GM23338 (cell line): Measurements from ENCODE around the gene SGPP1. TPM values are rescaled to one million over a fixed set of nuclear protein-coding genes. Genes with fewer than 3 reads are reported as not detected.

ENCODE experiments used
- ATAC-seq: fragments of 200-7000 bp; cut with Tn5 transposase; 3 replicates; pipeline ENCODE4 v1.9.1; 2020
- DNase-seq: peaks from one replicate; pipeline ENCODE4 v3.0.0-alpha.2; 2015; ENCODE audit warnings: low spot score
- H2AFZ ChIP-seq: fragments of 200-600 bp; sonication (generic); 2 replicates; pipeline ENCODE4 v1.8.0; 2016; ENCODE audit warnings: antibody characterized with exemption, mild to moderate bottlenecking, moderate library complexity
- H3F3A ChIP-seq: fragments of 200-600 bp; sonication (generic); replicated peaks from 2 replicates; pipeline ENCODE4 v1.8.0; 2017; ENCODE audit warnings: antibody characterized with exemption, mixed run types, low read depth
- H3K27ac ChIP-seq: fragments of 200-600 bp; sonication (generic); 2 replicates; pipeline ENCODE4 v1.6.1; 2016; ENCODE audit warnings: low read depth
- H3K27me3 ChIP-seq: fragments of 200-600 bp; sonication (generic); 2 replicates; pipeline ENCODE4 v1.8.0; 2016; ENCODE audit warnings: mild to moderate bottlenecking, mixed run types, moderate library complexity; ENCODE audit not compliant: insufficient read depth
- H3K36me3 ChIP-seq: fragments of 200-600 bp; sonication (generic); 2 replicates; pipeline ENCODE4 v1.8.0; 2016; ENCODE audit warnings: mild to moderate bottlenecking; ENCODE audit not compliant: insufficient read depth
- H3K4me1 ChIP-seq: fragments of 200-600 bp; sonication (generic); 2 replicates; pipeline ENCODE4 v1.8.0; 2016; ENCODE audit warnings: mild to moderate bottlenecking, moderate library complexity; ENCODE audit not compliant: insufficient read depth
- H3K4me2 ChIP-seq: fragments of 200-600 bp; sonication (generic); 2 replicates; pipeline ENCODE4 v1.7.1; 2017; ENCODE audit warnings: mixed run types
- H3K4me3 ChIP-seq: fragments of 200-600 bp; sonication (generic); 2 replicates; pipeline ENCODE4 v1.6.1; 2016; ENCODE audit warnings: mixed run types
- H3K79me2 ChIP-seq: fragments of 200-600 bp; sonication (generic); replicated peaks from 2 replicates; pipeline ENCODE4 v1.8.0; 2017; ENCODE audit warnings: mild to moderate bottlenecking; ENCODE audit not compliant: insufficient read depth
- H3K9me2 ChIP-seq: fragments of 200-600 bp; sonication (generic); 2 replicates; pipeline ENCODE4 v1.8.0; 2017; ENCODE audit not compliant: insufficient read depth
- H4K20me1 ChIP-seq: fragments of 200-600 bp; sonication (generic); replicated peaks from 2 replicates; pipeline ENCODE4 v1.8.0; 2017; ENCODE audit warnings: mild to moderate bottlenecking; ENCODE audit not compliant: insufficient read depth
- H3K27ac Mint-ChIP-seq: 2 replicates; pipeline ENCODE4 v1.8.0; 2020; ENCODE audit warnings: inconsistent platforms, mild to moderate bottlenecking, moderate library complexity, mixed read lengths
- H3K27me3 Mint-ChIP-seq: 3 replicates; pipeline ENCODE4 v1.8.0; 2022; ENCODE audit warnings: low read depth, mild to moderate bottlenecking, moderate library complexity, mixed read lengths, inconsistent platforms; ENCODE audit not compliant: insufficient read depth, poor library complexity
- H3K36me3 Mint-ChIP-seq: 3 replicates; pipeline ENCODE4 v1.8.0; 2021; ENCODE audit warnings: low read depth, mild to moderate bottlenecking, inconsistent platforms, moderate library complexity, mixed read lengths
- H3K4me1 Mint-ChIP-seq: 3 replicates; pipeline ENCODE4 v1.8.0; 2020; ENCODE audit warnings: mild to moderate bottlenecking, inconsistent platforms, mixed read lengths
- H3K4me3 Mint-ChIP-seq: 3 replicates; pipeline ENCODE4 v1.8.0; 2021; ENCODE audit warnings: moderate library complexity, mild to moderate bottlenecking, inconsistent platforms, mixed read lengths
- H3K9me3 Mint-ChIP-seq: 3 replicates; pipeline ENCODE4 v1.8.0; 2020; ENCODE audit warnings: moderate library complexity, mild to moderate bottlenecking, inconsistent platforms, mixed read lengths
- CREB1 ChIP-seq: fragments of 250-450 bp; sonication (Bioruptor Pico); IDR thresholded peaks from 2 replicates; pipeline ENCODE4 v1.5.0; 2020; ENCODE audit warnings: low read depth, mild to moderate bottlenecking, moderate library complexity
- CTCF ChIP-seq, 2 experiments: fragments of 200-600 bp in 1 of 2; sonication (generic) in 1 of 2; conservative IDR thresholded peaks; 2 replicates each; pipeline versions ENCODE4 v1.5.1 to v1.6.1; 2016 to 2017; ENCODE audit warnings: antibody characterized with exemption in 2 of 2, low read depth in 2 of 2, mild to moderate bottlenecking in 2 of 2, moderate library complexity in 1 of 2
- EZH2 ChIP-seq: fragments of 200-600 bp; sonication (generic); IDR thresholded peaks from one replicate; pipeline ENCODE4 v1.8.0; 2017; ENCODE audit warnings: antibody characterized with exemption, mild to moderate bottlenecking, low read depth; ENCODE audit not compliant: unreplicated experiment
- EZH2phosphoT487 ChIP-seq: fragments of 200-600 bp; sonication (generic); IDR thresholded peaks from one replicate; pipeline ENCODE4 v1.8.1; 2018; ENCODE audit warnings: antibody characterized with exemption; ENCODE audit not compliant: unreplicated experiment
- JUNB ChIP-seq: IDR thresholded peaks from one replicate; pipeline ENCODE4 v1.6.1; 2016; ENCODE audit warnings: antibody characterized with exemption; ENCODE audit not compliant: unreplicated experiment
- NANOG ChIP-seq: IDR thresholded peaks from 2 replicates; pipeline ENCODE4 v1.6.1; 2016; ENCODE audit warnings: antibody characterized with exemption, borderline replicate concordance
- POLR2AphosphoS5 ChIP-seq: IDR thresholded peaks from 2 replicates; pipeline ENCODE4 v1.6.1; 2016; ENCODE audit warnings: antibody characterized with exemption, low read depth
- REST ChIP-seq: IDR thresholded peaks from one replicate; pipeline ENCODE4 v1.6.1; 2018; ENCODE audit warnings: antibody characterized with exemption; ENCODE audit not compliant: unreplicated experiment
- STAT1 ChIP-seq: IDR thresholded peaks from one replicate; pipeline ENCODE4 v1.6.1; 2016; ENCODE audit warnings: antibody characterized with exemption; ENCODE audit not compliant: unreplicated experiment
- ZNF114 ChIP-seq: fragments of 250-450 bp; sonication (Bioruptor Pico); IDR thresholded peaks from 2 replicates; pipeline ENCODE4 v1.5.0; 2020; ENCODE audit warnings: mild to moderate bottlenecking, moderate library complexity
- ZNF331 ChIP-seq: fragments of 250-450 bp; sonication (Bioruptor Pico); IDR thresholded peaks from 2 replicates; pipeline ENCODE4 v1.5.0; 2020; ENCODE audit warnings: low read depth, mild to moderate bottlenecking, moderate library complexity
- polyA plus RNA-seq: library from polyadenylated mRNA; unstranded; fragments of >200 nt; fragmentation: Nextera tagmentation; extraction: Ambion mirVana; gene quantifications from 2 replicates; pipeline ENCODE4 v1.2.1, GENCODE V29; 2016
- total RNA-seq: library from RNA; depleted of rRNA; stranded (reverse); fragments of >200 nt; shearing (Covaris generic); gene quantifications from 2 replicates; pipeline ENCODE4 v1.2.3, GENCODE V29; 2014
- TF ChIP-seq, protein P1 (sequence below): IDR thresholded peaks from 2 replicates; pipeline ENCODE4 v1.6.1; 2016; ENCODE audit warnings: antibody characterized with exemption

The SGPP1 gene
- total and polyA plus RNA-seq, 2 experiments from 2014 or later = 4.2 to 11.1 TPM

GRCh38 chr14:63686926-63687325, 40.9 kb downstream of the SGPP1 start:
- Histone ChIP-seq H3K36me3 (no peaks in the 10 kb centered on the region), H2AFZ (no peak overlapping the region), H3K9me2 (no peaks in the 10 kb centered on the region), H3F3A (no peaks in the 10 kb centered on the region), H4K20me1 (no peaks in the 10 kb centered on the region), H3K4me1 (no peaks in the 10 kb centered on the region), H3K27me3 (no peaks in the 10 kb centered on the region), H3K4me2 (no peak overlapping the region), H3K79me2 (no peaks in the 10 kb centered on the region), H3K4me3 (no peak overlapping the region), H3K27ac (no peak overlapping the region)
- Mint-ChIP-seq H3K27me3 (peaks cover 2% of the 10 kb centered on the region), H3K4me3 (no peak overlapping the region), H3K4me1 (no peaks in the 10 kb centered on the region), H3K27ac (no peak overlapping the region), H3K9me3 (no peaks in the 10 kb centered on the region), H3K36me3 (no peaks in the 10 kb centered on the region)
- ATAC-seq = no peak
- no peak for TF ChIP-seq CREB1
- TF ChIP-seq ZNF114 (CRISPR knock-in tag) = no peak
- TF ChIP-seq, protein P1, sequence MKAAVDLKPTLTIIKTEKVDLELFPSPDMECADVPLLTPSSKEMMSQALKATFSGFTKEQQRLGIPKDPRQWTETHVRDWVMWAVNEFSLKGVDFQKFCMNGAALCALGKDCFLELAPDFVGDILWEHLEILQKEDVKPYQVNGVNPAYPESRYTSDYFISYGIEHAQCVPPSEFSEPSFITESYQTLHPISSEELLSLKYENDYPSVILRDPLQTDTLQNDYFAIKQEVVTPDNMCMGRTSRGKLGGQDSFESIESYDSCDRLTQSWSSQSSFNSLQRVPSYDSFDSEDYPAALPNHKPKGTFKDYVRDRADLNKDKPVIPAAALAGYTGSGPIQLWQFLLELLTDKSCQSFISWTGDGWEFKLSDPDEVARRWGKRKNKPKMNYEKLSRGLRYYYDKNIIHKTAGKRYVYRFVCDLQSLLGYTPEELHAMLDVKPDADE = no peak
- TF ChIP-seq STAT1 = no peak
- DNase-seq = no peak

- H3K36me3 ChIP-seq = no peaks in the 10 kb centered on the region
- H3K4me1 ChIP-seq = no peaks in the 10 kb centered on the region
- no peaks in the 10 kb centered on the region for H3K27me3 ChIP-seq
- H2AFZ ChIP-seq = no peak overlapping the region
- H3K9me2 ChIP-seq = no peaks in the 10 kb centered on the region
- DNase-seq (no peak), ATAC-seq (no peak)
- no peaks in the 10 kb centered on the region for H3K79me2 ChIP-seq
- H3K4me3 Mint-ChIP-seq = no peak overlapping the region
- H3K4me2 ChIP-seq = no peak overlapping the region
- H3K4me1 Mint-ChIP-seq = no peaks in the 10 kb centered on the region
- no peak overlapping the region for H3K27ac Mint-ChIP-seq
- H3K36me3 Mint-ChIP-seq = no peaks in the 10 kb centered on the region
- no peak overlapping the region for H3K27ac ChIP-seq
- H4K20me1 ChIP-seq = no peaks in the 10 kb centered on the region
- H3F3A ChIP-seq = no peaks in the 10 kb centered on the region
- peaks cover 2% of the 10 kb centered on the region for H3K27me3 Mint-ChIP-seq
- H3K4me3 ChIP-seq = no peak overlapping the region
- H3K9me3 Mint-ChIP-seq = no peaks in the 10 kb centered on the region
- TF ChIP-seq EZH2phosphoT487 (no peak), NANOG (no peak), JUNB (no peak), ZNF331 (CRISPR knock-in tag) (no peak), CREB1 (no peak), STAT1 (no peak), EZH2 (no peak), REST (no peak), ZNF114 (CRISPR knock-in tag) (no peak), CTCF (conservative IDR thresholded peaks at IDR 0.05; ENCODE audit: low read depth in 2 of 2) (no peak), POLR2AphosphoS5 (no peak)
- TF ChIP-seq, protein P1 = no peak
Measured at GRCh38 chr14:63685401-63685800, 42.5 kb downstream of the SGPP1 start.
